ENCODE measurements around the gene EFNA1.

- no peak for TF ChIP-seq RFX5 (IDR thresholded peaks at IDR 0.05; ENCODE audit: borderline replicate concordance, low read depth, low read length)
- peak in 2 of 3 experiments; percentile 98 to 99; a peak in 3 of 4 replicates for TF ChIP-seq CTCF (IDR thresholded peaks at IDR 0.05; ENCODE audit: control extremely low read depth in 1 of 3, insufficient read depth in 1 of 3, low read depth in 1 of 3, low read length in 3 of 3)
- TF ChIP-seq RBBP5 (IDR thresholded peaks at IDR 0.05; ENCODE audit: borderline replicate concordance, low read depth, low read length), result 0 out of 2 replicates have a peak, but pooled peaks have one; percentile 21
Observed at GRCh38 chr1:155167166-155168104, 39.8 kb downstream of the EFNA1 start.

Data from H1 (cell line).